ENCODE measurements around the gene TNFSF9. TPM values are rescaled to one million over a fixed set of nuclear protein-coding genes. Genes with fewer than 3 reads are reported as not detected.
A peak's percentile ranks its signal among the peaks of the same experiment; 100 is the strongest.
"Not testable (repeated sequence)": the region's sequence is repeated elsewhere in the genome, so short reads cannot be mapped to it uniquely, and the experiment has no call there.

Gene TNFSF9
- total RNA-seq, 2 experiments from 2014 or later = 3.0 to 3.1 TPM

DNA sequence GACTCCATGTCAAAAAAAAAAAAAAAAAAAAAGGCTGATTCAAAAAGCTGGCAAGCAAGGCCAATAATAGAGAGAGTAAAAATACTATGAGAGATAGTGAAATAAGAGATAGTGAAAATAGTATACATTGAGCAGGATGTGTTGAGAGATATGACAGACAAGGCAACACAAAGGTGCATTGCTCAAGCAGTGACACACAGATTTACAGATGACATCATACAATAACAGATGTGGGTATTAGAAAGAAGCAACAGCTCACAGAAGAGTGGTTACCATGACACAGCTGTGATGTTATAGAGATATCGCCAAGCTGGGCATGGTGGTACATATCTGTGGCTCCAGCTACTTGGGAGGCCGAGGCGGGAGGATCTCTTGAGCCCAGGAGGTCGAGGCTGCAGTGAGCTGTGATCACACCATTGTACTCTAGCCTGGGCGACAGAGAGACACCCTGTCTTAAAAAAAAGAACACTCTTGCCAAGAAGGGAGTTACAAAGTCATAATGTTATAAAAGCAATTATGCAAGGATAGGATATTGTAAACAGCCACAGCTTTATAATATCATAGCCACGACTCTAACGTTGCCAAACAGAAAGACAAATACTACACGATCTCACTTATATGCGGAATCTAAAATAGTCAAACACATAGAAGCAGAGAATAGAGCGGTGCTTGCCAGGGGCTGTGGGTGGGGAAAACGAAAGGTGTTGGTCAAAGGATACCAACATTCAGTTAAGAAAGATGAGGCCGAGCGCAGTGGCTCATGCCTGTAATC is 10.3 kb downstream of the TNFSF9 start:
- DNase-seq = no peak
- intact Hi-C loops (cut with micrococcal nuclease) = no loop called here
- no peak overlapping the region for H3K27ac Mint-ChIP-seq
- POLR2A ChIA-PET = interaction anchor here (1.2 kb wide), 1 partner anchor 11 kb away, joined by 3 read pairs; the partner anchor contains the start of gene TNFSF9
- CTCF ChIA-PET = interaction anchor here (1.4 to 1.5 kb wide), 2 partner anchors 11 kb away, joined by 4 to 6 read pairs; no protein-coding TSS in a partner anchor
- no peaks in the 10 kb centered on the region for H3K36me3 Mint-ChIP-seq (ENCODE audit: low read depth)
- H3K27me3 Mint-ChIP-seq = peaks cover 4% of the 10 kb centered on the region
- TF ChIP-seq, protein P1, sequence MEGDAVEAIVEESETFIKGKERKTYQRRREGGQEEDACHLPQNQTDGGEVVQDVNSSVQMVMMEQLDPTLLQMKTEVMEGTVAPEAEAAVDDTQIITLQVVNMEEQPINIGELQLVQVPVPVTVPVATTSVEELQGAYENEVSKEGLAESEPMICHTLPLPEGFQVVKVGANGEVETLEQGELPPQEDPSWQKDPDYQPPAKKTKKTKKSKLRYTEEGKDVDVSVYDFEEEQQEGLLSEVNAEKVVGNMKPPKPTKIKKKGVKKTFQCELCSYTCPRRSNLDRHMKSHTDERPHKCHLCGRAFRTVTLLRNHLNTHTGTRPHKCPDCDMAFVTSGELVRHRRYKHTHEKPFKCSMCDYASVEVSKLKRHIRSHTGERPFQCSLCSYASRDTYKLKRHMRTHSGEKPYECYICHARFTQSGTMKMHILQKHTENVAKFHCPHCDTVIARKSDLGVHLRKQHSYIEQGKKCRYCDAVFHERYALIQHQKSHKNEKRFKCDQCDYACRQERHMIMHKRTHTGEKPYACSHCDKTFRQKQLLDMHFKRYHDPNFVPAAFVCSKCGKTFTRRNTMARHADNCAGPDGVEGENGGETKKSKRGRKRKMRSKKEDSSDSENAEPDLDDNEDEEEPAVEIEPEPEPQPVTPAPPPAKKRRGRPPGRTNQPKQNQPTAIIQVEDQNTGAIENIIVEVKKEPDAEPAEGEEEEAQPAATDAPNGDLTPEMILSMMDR (IDR thresholded peaks at IDR 0.05) = no peak
- no peak for ATAC-seq
- H3K4me3 Mint-ChIP-seq = no peak overlapping the region
- no peaks in the 10 kb centered on the region for H3K9me3 Mint-ChIP-seq
- H3K4me1 Mint-ChIP-seq (ENCODE audit: low read depth) = peaks cover 17% of the 10 kb centered on the region

DNA sequence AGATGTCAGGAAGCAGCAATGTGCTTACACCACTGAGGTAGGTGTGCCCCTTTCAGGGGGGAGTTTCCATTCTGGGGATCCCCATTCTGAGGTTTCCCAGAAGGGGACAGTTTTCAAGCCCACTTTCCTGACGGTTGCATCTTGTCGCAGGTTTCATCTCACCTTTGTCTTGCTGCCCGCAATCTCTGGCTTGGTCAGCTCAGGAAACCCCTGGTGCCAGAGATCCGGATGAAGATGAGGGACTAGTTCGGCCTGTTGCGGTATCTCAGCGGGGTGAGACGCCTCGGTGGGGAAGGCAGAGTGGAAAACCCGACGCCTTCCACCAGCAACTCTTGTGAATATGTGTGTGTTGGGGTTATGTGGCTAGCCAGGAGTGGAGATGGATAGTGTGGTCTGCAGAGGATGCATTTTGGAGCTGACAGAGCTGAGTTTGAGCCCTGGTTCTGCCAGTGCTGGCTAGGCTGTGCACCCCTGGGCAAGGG is 13.1 kb downstream of the TNFSF9 start:
- Mint-ChIP-seq H3K4me3 (no peak overlapping the region), H3K36me3 (ENCODE audit: low read depth) (no peaks in the 10 kb centered on the region), H3K4me1 (ENCODE audit: low read depth) (peaks cover 6% of the 10 kb centered on the region), H3K27me3 (peaks cover 4% of the 10 kb centered on the region), H3K27ac (no peak overlapping the region), H3K9me3 (peaks cover 3% of the 10 kb centered on the region)
- POLR2A ChIA-PET = no interaction called here
- no peak for DNase-seq
- TF ChIP-seq, protein P1 (IDR thresholded peaks at IDR 0.05) = no peak
- intact Hi-C loops (cut with micrococcal nuclease) = no loop called here
- CTCF ChIA-PET = interaction anchor here (0.8 to 1.3 kb wide), 3 partner anchors 8 to 27 kb away, joined by 3 to 4 read pairs (median 3); no protein-coding TSS in a partner anchor
- no peak for ATAC-seq

GRCh38 chr19:6550679-6551078 is 19.9 kb downstream of the TNFSF9 start:
- H3K9me3 Mint-ChIP-seq; DNase-seq; H3K27ac Mint-ChIP-seq; ATAC-seq; H3K27me3 Mint-ChIP-seq; intact Hi-C loops (cut with micrococcal nuclease); H3K4me3 Mint-ChIP-seq; H3K36me3 Mint-ChIP-seq (ENCODE audit: low read depth): not testable (repeated sequence)
- peaks cover 13% of the 10 kb centered on the region for H3K4me1 Mint-ChIP-seq (ENCODE audit: low read depth)
- POLR2A ChIA-PET = interaction anchor here (0.6 kb wide), 1 partner anchor 534 kb away, joined by 3 read pairs; no protein-coding TSS in a partner anchor
- CTCF ChIA-PET = interaction anchor here (1.4 to 2.5 kb wide), 3 partner anchors 34 to 59 kb away, joined by 3 to 10 read pairs (median 5); no protein-coding TSS in a partner anchor

- CTCF ChIA-PET = interaction anchor here (0.8 to 2.5 kb wide), 7 partner anchors 9 to 53 kb away, joined by 3 to 10 read pairs (median 5); no protein-coding TSS in a partner anchor
- DNase-seq = no peak
- no peak for ATAC-seq
- no peak overlapping the region for H3K4me3 Mint-ChIP-seq
- POLR2A ChIA-PET = interaction anchor here (0.6 kb wide), 1 partner anchor 534 kb away, joined by 3 read pairs; no protein-coding TSS in a partner anchor
- H3K4me1 Mint-ChIP-seq (ENCODE audit: low read depth) = peaks cover 13% of the 10 kb centered on the region
- TF ChIP-seq, protein P1 (IDR thresholded peaks at IDR 0.05) = no peak
- H3K27me3 Mint-ChIP-seq = no peaks in the 10 kb centered on the region
- H3K27ac Mint-ChIP-seq = no peak overlapping the region
- no peaks in the 10 kb centered on the region for H3K36me3 Mint-ChIP-seq (ENCODE audit: low read depth)
- H3K9me3 Mint-ChIP-seq = peaks cover 3% of the 10 kb centered on the region
- intact Hi-C loops (cut with micrococcal nuclease) = no loop called here
Observed at GRCh38 chr19:6551091-6551490, 20.3 kb downstream of the TNFSF9 start.

DNA sequence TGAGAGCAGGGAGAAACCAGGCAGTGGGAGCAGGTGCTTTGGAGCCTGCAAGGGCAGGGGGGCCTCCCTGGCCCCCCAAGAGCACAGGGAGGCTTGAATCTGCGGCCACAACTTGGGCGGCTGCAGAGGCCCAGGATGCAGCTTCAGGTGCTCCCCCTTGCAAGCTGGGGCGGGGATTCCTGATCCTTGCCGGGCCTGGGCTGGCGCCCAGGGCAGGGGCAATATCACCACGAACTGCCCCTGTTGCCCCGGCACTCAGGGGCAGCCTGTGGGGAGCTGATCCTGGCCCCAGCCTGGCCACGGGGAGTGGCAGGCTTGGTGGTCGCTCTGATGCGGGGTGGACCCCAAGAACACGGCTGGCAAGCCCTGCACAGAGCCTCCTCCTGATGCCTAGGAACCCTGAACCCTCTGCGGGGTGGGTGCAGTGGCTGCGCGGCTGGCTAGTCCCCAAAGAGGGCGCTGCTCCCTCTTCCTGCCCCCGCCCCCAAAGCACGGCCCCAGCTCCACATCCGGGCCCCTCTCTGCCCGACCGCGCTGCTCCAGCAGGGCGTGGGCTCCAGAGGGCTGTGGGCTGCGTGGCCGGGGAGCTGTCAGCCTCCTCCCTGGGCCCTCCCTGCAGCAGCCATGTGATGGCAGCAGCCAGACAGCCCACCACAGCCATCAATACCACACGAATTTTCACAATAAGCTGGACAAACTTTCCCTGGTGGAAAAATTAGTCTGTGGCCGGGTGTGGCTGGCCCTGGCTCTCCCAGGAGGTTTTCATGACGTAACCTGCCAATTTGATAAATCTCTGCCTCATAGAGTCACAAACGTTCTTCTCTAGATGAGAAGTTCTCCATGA is 21.0 kb downstream of the TNFSF9 start:
- peaks cover 14% of the 10 kb centered on the region for H3K4me1 Mint-ChIP-seq (ENCODE audit: low read depth)
- no peaks in the 10 kb centered on the region for H3K27me3 Mint-ChIP-seq
- TF ChIP-seq, protein P1 (IDR thresholded peaks at IDR 0.05) = peak; percentile 67
- POLR2A ChIA-PET = interaction anchor here (0.7 to 1.1 kb wide), 3 partner anchors 18 to 185 kb away, joined by 3 to 4 read pairs (median 3); partner anchors contain the start of gene TNFSF14
- peaks cover 3% of the 10 kb centered on the region for H3K9me3 Mint-ChIP-seq
- H3K4me3 Mint-ChIP-seq = no peak overlapping the region
- H3K36me3 Mint-ChIP-seq (ENCODE audit: low read depth) = no peaks in the 10 kb centered on the region
- CTCF ChIA-PET = interaction anchor here (0.6 to 2.5 kb wide), 23 partner anchors 9 to 312 kb away, joined by 3 to 10 read pairs (median 4); partner anchors contain the start of genes DENND1C and TNFSF9
- ATAC-seq (peak; percentile 99), DNase-seq (peak; percentile 88)
- peak overlapping the region; percentile 49 for H3K27ac Mint-ChIP-seq
- intact Hi-C loops (cut with micrococcal nuclease) = no loop called here
